Loucy (cell line): Measurements from ENCODE around the gene ADAM23.

Source experiments
- H2AFZ ChIP-seq: fragments of 200-600 bp; sonication (generic); 2 replicates; pipeline ENCODE4 v1.6.0; 2016; ENCODE audit warnings: antibody characterized with exemption, mild to moderate bottlenecking, low read length, moderate library complexity
- H3F3A ChIP-seq: fragments of 200-600 bp; 2 replicates; pipeline ENCODE4 v1.6.0; 2016; ENCODE audit warnings: antibody characterized with exemption, low read depth, mild to moderate bottlenecking
- H3K27me3 ChIP-seq: fragments of 200-600 bp; sonication (generic); 2 replicates; pipeline ENCODE4 v1.6.1; 2014; ENCODE audit warnings: low read length, mild to moderate bottlenecking; ENCODE audit not compliant: insufficient read depth, poor library complexity, severe bottlenecking
- H3K36me3 ChIP-seq: fragments of 200-600 bp; sonication (generic); 2 replicates; pipeline ENCODE4 v1.6.1; 2016; ENCODE audit warnings: low read length; ENCODE audit not compliant: insufficient read depth
- H3K4me1 ChIP-seq: fragments of 200-600 bp; sonication (generic); 2 replicates; pipeline ENCODE4 v1.5.1; 2014; ENCODE audit warnings: low read length, mild to moderate bottlenecking; ENCODE audit not compliant: insufficient read depth, poor library complexity, severe bottlenecking
- H3K4me2 ChIP-seq: fragments of 200-600 bp; sonication (generic); 2 replicates; pipeline ENCODE4 v1.6.0; 2014; ENCODE audit warnings: antibody characterized with exemption, low read length, low read depth, mild to moderate bottlenecking; ENCODE audit not compliant: poor library complexity, severe bottlenecking
- H3K4me3 ChIP-seq: fragments of 200-600 bp; sonication (generic); 2 replicates; pipeline ENCODE4 v1.5.1; 2014; ENCODE audit warnings: low read length, mild to moderate bottlenecking, mixed read lengths; ENCODE audit not compliant: poor library complexity, severe bottlenecking
- H3K79me2 ChIP-seq: fragments of 200-600 bp; sonication (generic); 2 replicates; pipeline ENCODE4 v1.6.1; 2014; ENCODE audit warnings: low read length; ENCODE audit not compliant: insufficient read depth
- H3K9ac ChIP-seq: fragments of 200-600 bp; sonication (generic); 2 replicates; pipeline ENCODE4 v1.6.0; 2014; ENCODE audit warnings: mild to moderate bottlenecking, low read depth, low read length, moderate library complexity; ENCODE audit not compliant: poor library complexity, severe bottlenecking
- H3K9me2 ChIP-seq: fragments of 200-600 bp; sonication (generic); replicated peaks from 2 replicates; pipeline ENCODE4 v1.6.1; 2016; ENCODE audit warnings: low read depth, low read length, mixed read lengths
- H3K9me3 ChIP-seq: fragments of 200-600 bp; sonication (generic); 2 replicates; pipeline ENCODE4 v1.6.1; 2014; ENCODE audit warnings: mild to moderate bottlenecking, antibody characterized with exemption, low read length, low read depth; ENCODE audit not compliant: insufficient read depth
- H4K20me1 ChIP-seq: fragments of 200-600 bp; sonication (generic); 2 replicates; pipeline ENCODE4 v1.6.0; 2014; ENCODE audit warnings: antibody characterized with exemption, low read length, mild to moderate bottlenecking; ENCODE audit not compliant: insufficient read depth, poor library complexity, severe bottlenecking
- EZH2phosphoT487 ChIP-seq: fragments of 200-600 bp; IDR thresholded peaks from 2 replicates; pipeline ENCODE4 v1.6.1; 2018; ENCODE audit warnings: antibody characterized with exemption, mild to moderate bottlenecking, moderate library complexity, borderline replicate concordance
- TF ChIP-seq, protein P1 (sequence below): fragments of 200-600 bp; sonication (generic); conservative IDR thresholded peaks from 2 replicates; pipeline ENCODE4 v1.5.1; 2014; ENCODE audit warnings: mild to moderate bottlenecking, antibody characterized with exemption, low read length

The ADAM23 gene

GRCh38 chr2:206423147-206423546 is 20.2 kb upstream of the ADAM23 start:
- no peaks in the 10 kb centered on the region for H3K36me3 ChIP-seq
- H3F3A ChIP-seq = no peaks in the 10 kb centered on the region
- H3K9ac ChIP-seq = no peak overlapping the region
- no peaks in the 10 kb centered on the region for H3K9me2 ChIP-seq
- no peak overlapping the region for H2AFZ ChIP-seq
- no peak overlapping the region for H3K4me3 ChIP-seq
- H3K4me1 ChIP-seq = no peaks in the 10 kb centered on the region
- H3K27me3 ChIP-seq = no peaks in the 10 kb centered on the region
- no peaks in the 10 kb centered on the region for H3K79me2 ChIP-seq
- H3K9me3 ChIP-seq = no peaks in the 10 kb centered on the region
- H4K20me1 ChIP-seq = no peaks in the 10 kb centered on the region
- TF ChIP-seq EZH2phosphoT487 = no peak
- no peak overlapping the region for H3K4me2 ChIP-seq

DNA sequence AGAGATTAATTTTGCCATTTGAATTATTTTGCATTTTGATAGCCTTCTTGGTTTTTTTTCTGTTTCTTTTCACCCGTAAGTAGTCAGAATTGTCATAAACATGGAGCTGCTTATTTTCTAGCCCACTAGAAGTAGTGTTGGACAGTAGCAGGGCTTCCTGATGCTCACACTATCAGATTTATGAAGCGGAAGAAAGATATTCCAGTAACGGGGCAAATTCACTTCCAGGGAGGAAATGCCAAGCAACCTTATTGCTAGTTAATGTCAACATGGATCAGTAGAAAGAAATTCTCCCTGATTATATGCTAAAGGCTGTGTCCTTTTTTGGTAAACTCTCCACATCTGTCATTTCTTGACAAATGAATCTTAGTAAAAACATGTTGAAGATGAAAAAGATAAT is 19.2 kb upstream of the ADAM23 start:
- H3K27me3 ChIP-seq = no peaks in the 10 kb centered on the region
- H3K36me3 ChIP-seq = no peaks in the 10 kb centered on the region
- H3K79me2 ChIP-seq = no peaks in the 10 kb centered on the region
- H3K9ac ChIP-seq = no peak overlapping the region
- no peak for TF ChIP-seq EZH2phosphoT487
- H3K4me3 ChIP-seq = no peak overlapping the region
- H3K9me2 ChIP-seq = no peaks in the 10 kb centered on the region
- H3K4me1 ChIP-seq = no peaks in the 10 kb centered on the region
- H3K9me3 ChIP-seq = no peaks in the 10 kb centered on the region
- no peaks in the 10 kb centered on the region for H4K20me1 ChIP-seq
- no peak overlapping the region for H3K4me2 ChIP-seq
- no peak overlapping the region for H2AFZ ChIP-seq
- H3F3A ChIP-seq = no peaks in the 10 kb centered on the region

GRCh38 chr2:206428783-206429182 is 14.5 kb upstream of the ADAM23 start:
- Histone ChIP-seq H3K79me2 (no peaks in the 10 kb centered on the region), H3K27me3 (no peaks in the 10 kb centered on the region)
- TF ChIP-seq, protein P1, sequence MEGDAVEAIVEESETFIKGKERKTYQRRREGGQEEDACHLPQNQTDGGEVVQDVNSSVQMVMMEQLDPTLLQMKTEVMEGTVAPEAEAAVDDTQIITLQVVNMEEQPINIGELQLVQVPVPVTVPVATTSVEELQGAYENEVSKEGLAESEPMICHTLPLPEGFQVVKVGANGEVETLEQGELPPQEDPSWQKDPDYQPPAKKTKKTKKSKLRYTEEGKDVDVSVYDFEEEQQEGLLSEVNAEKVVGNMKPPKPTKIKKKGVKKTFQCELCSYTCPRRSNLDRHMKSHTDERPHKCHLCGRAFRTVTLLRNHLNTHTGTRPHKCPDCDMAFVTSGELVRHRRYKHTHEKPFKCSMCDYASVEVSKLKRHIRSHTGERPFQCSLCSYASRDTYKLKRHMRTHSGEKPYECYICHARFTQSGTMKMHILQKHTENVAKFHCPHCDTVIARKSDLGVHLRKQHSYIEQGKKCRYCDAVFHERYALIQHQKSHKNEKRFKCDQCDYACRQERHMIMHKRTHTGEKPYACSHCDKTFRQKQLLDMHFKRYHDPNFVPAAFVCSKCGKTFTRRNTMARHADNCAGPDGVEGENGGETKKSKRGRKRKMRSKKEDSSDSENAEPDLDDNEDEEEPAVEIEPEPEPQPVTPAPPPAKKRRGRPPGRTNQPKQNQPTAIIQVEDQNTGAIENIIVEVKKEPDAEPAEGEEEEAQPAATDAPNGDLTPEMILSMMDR = no peak
- no peak for TF ChIP-seq EZH2phosphoT487

GRCh38 chr2:206430452-206430851 is 12.9 kb upstream of the ADAM23 start:
- no peaks in the 10 kb centered on the region for H3K4me1 ChIP-seq
- TF ChIP-seq, protein P1 = no peak
- TF ChIP-seq EZH2phosphoT487 = no peak

More at GRCh38 chr2:206428783-206429182, 14.5 kb upstream of the ADAM23 start:
- Histone ChIP-seq H3K9me2 (no peaks in the 10 kb centered on the region), H3K4me1 (no peaks in the 10 kb centered on the region), H3K4me2 (no peak overlapping the region), H2AFZ (no peak overlapping the region), H3K36me3 (no peaks in the 10 kb centered on the region), H4K20me1 (no peaks in the 10 kb centered on the region), H3F3A (no peaks in the 10 kb centered on the region), H3K9ac (no peak overlapping the region), H3K9me3 (no peaks in the 10 kb centered on the region), H3K4me3 (no peak overlapping the region)

More at GRCh38 chr2:206430452-206430851, 12.9 kb upstream of the ADAM23 start:
- no peaks in the 10 kb centered on the region for H3K27me3 ChIP-seq
- H4K20me1 ChIP-seq = no peaks in the 10 kb centered on the region
- no peak overlapping the region for H3K4me2 ChIP-seq
- no peaks in the 10 kb centered on the region for H3K36me3 ChIP-seq
- no peaks in the 10 kb centered on the region for H3K9me2 ChIP-seq
- no peaks in the 10 kb centered on the region for H3F3A ChIP-seq
- H3K4me3 ChIP-seq = no peak overlapping the region
- no peak overlapping the region for H3K9ac ChIP-seq
- H3K79me2 ChIP-seq = no peaks in the 10 kb centered on the region
- H3K9me3 ChIP-seq = no peaks in the 10 kb centered on the region
- H2AFZ ChIP-seq = no peak overlapping the region
